Sigmoid colon (tissue), 3 donors: Measurements from ENCODE around the gene DIPK1B.

Source experiments
- CTCF ChIP-seq, 4 experiments: fragments of 450-650 bp in 3 of 4; fragments of 200-600 bp in 1 of 4; IDR thresholded peaks; one replicate each; pipeline ENCODE4 v1.5.1; 2016 to 2019; ENCODE audit warnings: antibody characterized with exemption in 4 of 4, mild to moderate bottlenecking in 3 of 4, moderate library complexity in 2 of 4
- POLR2A ChIP-seq, 2 donors: fragments of 450-650 bp; IDR thresholded peaks; one replicate each; pipeline ENCODE4 v1.6.1; 2016; ENCODE audit warnings: antibody characterized with exemption in 2 of 2, mild to moderate bottlenecking in 2 of 2, moderate library complexity in 2 of 2

GRCh38 chr9:136709454-136710109, 2.8 kb upstream of the DIPK1B start:
- no peak for TF ChIP-seq CTCF (IDR thresholded peaks at IDR 0.05)
- no peak for TF ChIP-seq POLR2A (IDR thresholded peaks at IDR 0.05)
